AG09309 (cell line): ENCODE data around the gene MICOS13.

Experiments
- DNase-seq: peaks from one replicate; pipeline ENCODE4 v3.0.0-alpha.2; 2010; ENCODE audit warnings: low read depth
- H3K4me3 ChIP-seq: 2 replicates; pipeline ENCODE4 v1.5.1; 2011; ENCODE audit warnings: mild to moderate bottlenecking, low read depth, low read length, moderate library complexity; ENCODE audit not compliant: control insufficient read depth
- TF ChIP-seq, protein P1 (sequence below): IDR thresholded peaks from 2 replicates; pipeline ENCODE4 v1.5.1; 2011; ENCODE audit warnings: mild to moderate bottlenecking, low read depth, low read length, inconsistent platforms; ENCODE audit not compliant: insufficient read depth, control insufficient read depth; ENCODE audit errors: missing control alignments

Gene MICOS13

GRCh38 chr19:5680437-5681368, at the start of gene MICOS13, which contains the start of gene HSD11B1L:
MICOS13 (minus strand) TSS chr19:5680516; CDS start chr19:5680486, 30 bp downstream.
HSD11B1L (plus strand) TSS chr19:5681027; CDS start chr19:5684833, 3,806 bp downstream.
- peak; percentile 94 for DNase-seq
- TF ChIP-seq, protein P1, sequence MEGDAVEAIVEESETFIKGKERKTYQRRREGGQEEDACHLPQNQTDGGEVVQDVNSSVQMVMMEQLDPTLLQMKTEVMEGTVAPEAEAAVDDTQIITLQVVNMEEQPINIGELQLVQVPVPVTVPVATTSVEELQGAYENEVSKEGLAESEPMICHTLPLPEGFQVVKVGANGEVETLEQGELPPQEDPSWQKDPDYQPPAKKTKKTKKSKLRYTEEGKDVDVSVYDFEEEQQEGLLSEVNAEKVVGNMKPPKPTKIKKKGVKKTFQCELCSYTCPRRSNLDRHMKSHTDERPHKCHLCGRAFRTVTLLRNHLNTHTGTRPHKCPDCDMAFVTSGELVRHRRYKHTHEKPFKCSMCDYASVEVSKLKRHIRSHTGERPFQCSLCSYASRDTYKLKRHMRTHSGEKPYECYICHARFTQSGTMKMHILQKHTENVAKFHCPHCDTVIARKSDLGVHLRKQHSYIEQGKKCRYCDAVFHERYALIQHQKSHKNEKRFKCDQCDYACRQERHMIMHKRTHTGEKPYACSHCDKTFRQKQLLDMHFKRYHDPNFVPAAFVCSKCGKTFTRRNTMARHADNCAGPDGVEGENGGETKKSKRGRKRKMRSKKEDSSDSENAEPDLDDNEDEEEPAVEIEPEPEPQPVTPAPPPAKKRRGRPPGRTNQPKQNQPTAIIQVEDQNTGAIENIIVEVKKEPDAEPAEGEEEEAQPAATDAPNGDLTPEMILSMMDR, result no peak
- H3K4me3 ChIP-seq, result peak within 1 kb of the TSS; percentile 85

- TF ChIP-seq, protein P1, result no peak
- no peak for DNase-seq
- no peak overlapping the region for H3K4me3 ChIP-seq
These were observed 47.2 kb upstream of the MICOS13 start for GRCh38 chr19:5727453-5728050.

- TF ChIP-seq, protein P1, result peak; percentile 94
- peak; percentile 92 for DNase-seq
- H3K4me3 ChIP-seq, result peak within 1 kb of the TSS; percentile 63
These were observed 39.9 kb upstream of the MICOS13 start, which contains the start of the genes CATSPERD and LONP1 for GRCh38 chr19:5719961-5720790. CATSPERD (plus strand) TSS chr19:5720637; CDS start chr19:5720738, 101 bp downstream. LONP1 (minus strand) TSS chr19:5720146; CDS start chr19:5720132, 14 bp downstream.

- no peak for DNase-seq
- peak overlapping the region; percentile 63 for H3K4me3 ChIP-seq
- TF ChIP-seq, protein P1, result no peak
These were observed 39.1 kb upstream of the MICOS13 start for GRCh38 chr19:5719274-5719960.

- H3K4me3 ChIP-seq, result peak overlapping the region; percentile 63
- TF ChIP-seq, protein P1, result no peak
- peak; percentile 88 for DNase-seq
These were observed 38.4 kb upstream of the MICOS13 start for GRCh38 chr19:5718579-5719273.
